ENCODE measurements around the gene CGNL1.

DNA sequence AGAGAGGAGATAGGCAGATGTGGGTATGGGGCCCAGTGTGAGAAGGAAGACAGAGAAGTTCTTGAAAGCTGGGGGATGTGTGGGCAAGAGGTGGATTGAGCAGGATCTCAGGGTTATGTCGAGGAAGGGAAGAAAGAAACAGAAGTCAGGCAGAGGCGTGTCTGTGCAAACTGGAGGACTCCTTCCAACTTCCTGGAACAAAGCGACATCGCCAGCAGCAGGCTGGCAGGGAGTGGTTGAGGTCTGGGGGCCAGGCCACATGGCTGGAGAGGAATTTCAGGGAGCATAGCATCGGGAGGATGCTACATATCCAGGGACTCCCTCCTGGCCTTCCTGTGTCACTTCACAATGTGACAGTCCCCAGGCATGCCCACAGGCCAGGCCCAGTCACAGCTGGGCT is 172.5 kb downstream of the CGNL1 start:
- TF ChIP-seq CTCF (IDR thresholded peaks at IDR 0.05; ENCODE audit: insufficient read depth, low read length, poor library complexity, severe bottlenecking) (no peak), EZH2phosphoT487 (conservative IDR thresholded peaks at IDR 0.05; ENCODE audit: low read length) (no peak)

Measured in SU-DHL-6 (cell line).